ENCODE results near the gene LYPLAL1. TPM values are rescaled to one million over a fixed set of nuclear protein-coding genes. Genes with fewer than 3 reads are reported as not detected.

LYPLAL1 gene
- total RNA-seq, 1 experiment from 2014 or later: 41.3 TPM

DNA sequence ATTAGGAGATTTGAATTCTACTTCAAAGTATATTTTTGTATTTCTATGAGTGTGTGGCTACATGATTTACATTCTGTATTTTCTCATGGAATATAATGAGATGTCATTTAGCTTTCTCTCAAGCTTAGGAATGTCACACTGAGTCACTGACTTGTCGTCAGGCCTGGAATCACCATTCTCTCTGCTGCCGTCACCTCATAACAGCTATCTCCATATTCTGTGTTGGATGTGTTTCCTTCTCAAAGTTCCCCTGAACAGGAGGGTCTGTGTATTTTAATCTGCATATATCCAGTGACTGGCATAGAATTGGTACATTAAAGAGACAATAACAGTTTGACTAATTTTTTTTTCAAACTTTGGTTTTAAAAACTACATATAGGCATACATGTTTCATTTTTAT lies 35.9 kb downstream of the LYPLAL1 start:
- BruUV-seq (replicated peaks): no TSS peak
- POLR2A ChIA-PET: no interaction called here
- H3K9me3 ChIP-seq (ENCODE audit: control insufficient read depth, insufficient read depth, low read depth, low read length): no peaks in the 10 kb centered on the region
- CTCF ChIA-PET: no interaction called here
- intact Hi-C loops (cut with micrococcal nuclease; ENCODE audit: unreplicated experiment): loop anchor here (10.0 kb wide), 2 partner anchors 355 to 605 kb away; no protein-coding TSS in a partner anchor
- no peak overlapping the region for H3K27ac ChIP-seq (ENCODE audit: low read length)
- no peaks in the 10 kb centered on the region for H3K4me1 ChIP-seq (ENCODE audit: control insufficient read depth, insufficient read depth, low read length)
- TF ChIP-seq, protein P1, sequence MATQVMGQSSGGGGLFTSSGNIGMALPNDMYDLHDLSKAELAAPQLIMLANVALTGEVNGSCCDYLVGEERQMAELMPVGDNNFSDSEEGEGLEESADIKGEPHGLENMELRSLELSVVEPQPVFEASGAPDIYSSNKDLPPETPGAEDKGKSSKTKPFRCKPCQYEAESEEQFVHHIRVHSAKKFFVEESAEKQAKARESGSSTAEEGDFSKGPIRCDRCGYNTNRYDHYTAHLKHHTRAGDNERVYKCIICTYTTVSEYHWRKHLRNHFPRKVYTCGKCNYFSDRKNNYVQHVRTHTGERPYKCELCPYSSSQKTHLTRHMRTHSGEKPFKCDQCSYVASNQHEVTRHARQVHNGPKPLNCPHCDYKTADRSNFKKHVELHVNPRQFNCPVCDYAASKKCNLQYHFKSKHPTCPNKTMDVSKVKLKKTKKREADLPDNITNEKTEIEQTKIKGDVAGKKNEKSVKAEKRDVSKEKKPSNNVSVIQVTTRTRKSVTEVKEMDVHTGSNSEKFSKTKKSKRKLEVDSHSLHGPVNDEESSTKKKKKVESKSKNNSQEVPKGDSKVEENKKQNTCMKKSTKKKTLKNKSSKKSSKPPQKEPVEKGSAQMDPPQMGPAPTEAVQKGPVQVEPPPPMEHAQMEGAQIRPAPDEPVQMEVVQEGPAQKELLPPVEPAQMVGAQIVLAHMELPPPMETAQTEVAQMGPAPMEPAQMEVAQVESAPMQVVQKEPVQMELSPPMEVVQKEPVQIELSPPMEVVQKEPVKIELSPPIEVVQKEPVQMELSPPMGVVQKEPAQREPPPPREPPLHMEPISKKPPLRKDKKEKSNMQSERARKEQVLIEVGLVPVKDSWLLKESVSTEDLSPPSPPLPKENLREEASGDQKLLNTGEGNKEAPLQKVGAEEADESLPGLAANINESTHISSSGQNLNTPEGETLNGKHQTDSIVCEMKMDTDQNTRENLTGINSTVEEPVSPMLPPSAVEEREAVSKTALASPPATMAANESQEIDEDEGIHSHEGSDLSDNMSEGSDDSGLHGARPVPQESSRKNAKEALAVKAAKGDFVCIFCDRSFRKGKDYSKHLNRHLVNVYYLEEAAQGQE (IDR thresholded peaks at IDR 0.05; ENCODE audit: insufficient read depth in 1 of 2, low read depth in 2 of 2, low read length in 1 of 2): no peak
- no peak for TF ChIP-seq POLR2AphosphoS5 (IDR thresholded peaks at IDR 0.05; ENCODE audit: low read depth, low read length)
- TF ChIP-seq, protein P2, sequence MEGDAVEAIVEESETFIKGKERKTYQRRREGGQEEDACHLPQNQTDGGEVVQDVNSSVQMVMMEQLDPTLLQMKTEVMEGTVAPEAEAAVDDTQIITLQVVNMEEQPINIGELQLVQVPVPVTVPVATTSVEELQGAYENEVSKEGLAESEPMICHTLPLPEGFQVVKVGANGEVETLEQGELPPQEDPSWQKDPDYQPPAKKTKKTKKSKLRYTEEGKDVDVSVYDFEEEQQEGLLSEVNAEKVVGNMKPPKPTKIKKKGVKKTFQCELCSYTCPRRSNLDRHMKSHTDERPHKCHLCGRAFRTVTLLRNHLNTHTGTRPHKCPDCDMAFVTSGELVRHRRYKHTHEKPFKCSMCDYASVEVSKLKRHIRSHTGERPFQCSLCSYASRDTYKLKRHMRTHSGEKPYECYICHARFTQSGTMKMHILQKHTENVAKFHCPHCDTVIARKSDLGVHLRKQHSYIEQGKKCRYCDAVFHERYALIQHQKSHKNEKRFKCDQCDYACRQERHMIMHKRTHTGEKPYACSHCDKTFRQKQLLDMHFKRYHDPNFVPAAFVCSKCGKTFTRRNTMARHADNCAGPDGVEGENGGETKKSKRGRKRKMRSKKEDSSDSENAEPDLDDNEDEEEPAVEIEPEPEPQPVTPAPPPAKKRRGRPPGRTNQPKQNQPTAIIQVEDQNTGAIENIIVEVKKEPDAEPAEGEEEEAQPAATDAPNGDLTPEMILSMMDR (IDR thresholded peaks at IDR 0.05): no peak
- ATAC-seq: no peak
- no peak for DNase-seq (ENCODE audit: low read depth, low spot score)
- no peak overlapping the region for H3K4me3 ChIP-seq (ENCODE audit: low read depth in 2 of 2, low read length in 2 of 2)
- H3K36me3 ChIP-seq (ENCODE audit: control insufficient read depth, insufficient read depth, low read length): no peaks in the 10 kb centered on the region; the same call in 1 of the 2 replicates
- H3K27me3 ChIP-seq (ENCODE audit: control insufficient read depth, insufficient read depth, low read length): no peaks in the 10 kb centered on the region
- in situ Hi-C loops (cut with HindIII; ENCODE audit: low pct_unique_long_range_greater_than_20kb, low sequenced_read_pairs): no loop called here

DNA sequence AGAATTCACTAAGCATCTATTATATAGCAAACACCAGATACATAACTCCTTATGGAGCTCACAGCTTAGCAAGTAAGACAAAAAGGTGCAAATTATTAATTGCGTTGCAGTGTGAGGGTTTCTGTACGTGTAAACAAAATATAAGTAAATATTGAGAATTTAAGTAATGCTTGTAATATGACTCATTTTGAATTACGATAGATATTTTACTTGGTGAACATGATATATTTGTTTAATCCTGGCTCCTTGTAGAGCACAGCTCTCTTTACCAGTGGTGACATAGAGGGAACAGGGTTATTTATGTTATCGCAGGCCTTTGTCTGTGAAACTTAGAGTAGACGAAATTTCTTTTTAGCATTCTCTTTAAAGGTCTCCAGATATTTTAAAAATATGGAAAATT lies 36.4 kb downstream of the LYPLAL1 start:
- Histone ChIP-seq H3K27me3 (ENCODE audit: control insufficient read depth, insufficient read depth, low read length) (no peaks in the 10 kb centered on the region), H3K36me3 (ENCODE audit: control insufficient read depth, insufficient read depth, low read length) (no peaks in the 10 kb centered on the region; the same call in 1 of the 2 replicates), H3K9me3 (ENCODE audit: control insufficient read depth, insufficient read depth, low read depth, low read length) (no peaks in the 10 kb centered on the region), H3K4me3 (ENCODE audit: low read depth in 2 of 2, low read length in 2 of 2) (no peak overlapping the region), H3K27ac (ENCODE audit: low read length) (no peak overlapping the region), H3K4me1 (ENCODE audit: control insufficient read depth, insufficient read depth, low read length) (no peaks in the 10 kb centered on the region)
- ChIA-PET POLR2A (no interaction called here), CTCF (no interaction called here)
- intact Hi-C loops (cut with micrococcal nuclease; ENCODE audit: unreplicated experiment): no loop called here
- TF ChIP-seq, protein P2 (IDR thresholded peaks at IDR 0.05): no peak
- no peak for TF ChIP-seq TCF7L2 (IDR thresholded peaks at IDR 0.05; ENCODE audit: low read depth, low read length)
- TF ChIP-seq, protein P1 (IDR thresholded peaks at IDR 0.05; ENCODE audit: insufficient read depth in 1 of 2, low read depth in 2 of 2, low read length in 1 of 2): no peak
- TF ChIP-seq SIN3A (IDR thresholded peaks at IDR 0.05; ENCODE audit: borderline replicate concordance, insufficient read depth, low read depth, low read length): no peak
- no peak for TF ChIP-seq POLR2AphosphoS5 (IDR thresholded peaks at IDR 0.05; ENCODE audit: low read depth, low read length)
- no TSS peak for BruUV-seq (replicated peaks)
- ATAC-seq: no peak
- DNase-seq (ENCODE audit: low read depth, low spot score): no peak
- in situ Hi-C loops (cut with HindIII; ENCODE audit: low pct_unique_long_range_greater_than_20kb, low sequenced_read_pairs): no loop called here
